GM13976 (cell line): ENCODE data around the gene LDLRAD1.
"Not testable (repeated sequence)": the region's sequence is repeated elsewhere in the genome, so short reads cannot be mapped to it uniquely, and the experiment has no call there.

Experiments used
- DNase-seq: peaks from one replicate; pipeline ENCODE4 v3.0.0; 2012; ENCODE audit warnings: low spot score
- CTCF ChIP-seq: IDR thresholded peaks from 2 replicates; pipeline ENCODE4 v1.5.1; 2012; ENCODE audit warnings: borderline replicate concordance, mild to moderate bottlenecking; ENCODE audit not compliant: insufficient read depth; ENCODE audit errors: extremely low read depth, missing control alignments, control extremely low read depth
- in situ Hi-C: fragments of 300-500 bp; cut with MboI; formaldehyde crosslinking; loops from one replicate; pipeline ENCODE4 v1.12.0; 2022; ENCODE audit warnings: low sequenced_read_pairs, mixed read lengths, inconsistent platforms; ENCODE audit not compliant: unreplicated experiment

LDLRAD1 gene

GRCh38 chr1:54028306-54029251, 10.6 kb upstream of the LDLRAD1 start:
- no peak for TF ChIP-seq CTCF
- in situ Hi-C loops = no loop called here
- DNase-seq = no peak

- no peak for DNase-seq
- no peak for TF ChIP-seq CTCF
- in situ Hi-C loops = no loop called here
These were observed 9.9 kb upstream of the LDLRAD1 start for GRCh38 chr1:54027848-54028247.

DNA sequence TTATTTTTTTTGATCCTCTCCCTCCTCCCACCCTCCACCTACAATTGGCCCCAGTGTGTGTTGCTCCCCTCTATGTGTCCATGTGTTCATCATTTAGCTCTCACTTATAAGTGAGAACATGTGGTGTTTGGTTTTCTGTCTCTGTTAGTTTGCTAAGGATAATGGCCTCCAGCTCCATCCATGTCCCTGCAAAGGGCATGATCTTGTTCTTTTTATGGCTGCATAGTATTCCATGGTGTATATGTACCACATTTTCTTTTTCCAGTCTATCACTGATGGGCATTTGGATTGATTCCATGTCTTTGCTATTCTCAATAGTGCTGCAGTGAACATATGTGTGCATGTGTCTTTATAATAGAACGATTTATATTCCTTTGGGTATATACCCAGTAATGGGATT, 6.8 kb upstream of the LDLRAD1 start:
- DNase-seq, in situ Hi-C loops: not testable (repeated sequence)

DNA sequence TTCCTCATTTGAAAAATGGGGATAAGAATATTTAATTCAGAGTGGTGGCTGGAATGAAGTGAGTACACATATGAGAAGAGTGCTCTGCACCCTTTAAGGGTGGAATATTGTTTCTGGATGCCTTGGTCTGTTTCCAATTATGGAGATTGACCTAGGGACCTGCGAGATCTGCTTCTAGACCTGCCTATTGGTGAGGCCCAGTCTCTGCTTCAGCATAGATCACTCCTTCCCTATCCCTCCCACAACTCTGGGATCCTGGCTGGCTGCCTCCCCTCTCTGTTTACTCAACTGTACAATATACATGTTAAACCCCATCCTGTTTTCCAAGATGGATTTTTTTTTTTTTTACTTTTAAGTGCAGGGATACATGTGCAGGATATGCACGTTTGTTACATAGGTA, 6.4 kb upstream of the LDLRAD1 start:
- in situ Hi-C loops = no loop called here
- no peak for TF ChIP-seq CTCF

GRCh38 chr1:54019562-54020176, 1.7 kb upstream of the LDLRAD1 start:
- DNase-seq, in situ Hi-C loops: not testable (repeated sequence)

More for the DNA sequence above, 6.4 kb upstream of the LDLRAD1 start:
- no peak for DNase-seq

DNA sequence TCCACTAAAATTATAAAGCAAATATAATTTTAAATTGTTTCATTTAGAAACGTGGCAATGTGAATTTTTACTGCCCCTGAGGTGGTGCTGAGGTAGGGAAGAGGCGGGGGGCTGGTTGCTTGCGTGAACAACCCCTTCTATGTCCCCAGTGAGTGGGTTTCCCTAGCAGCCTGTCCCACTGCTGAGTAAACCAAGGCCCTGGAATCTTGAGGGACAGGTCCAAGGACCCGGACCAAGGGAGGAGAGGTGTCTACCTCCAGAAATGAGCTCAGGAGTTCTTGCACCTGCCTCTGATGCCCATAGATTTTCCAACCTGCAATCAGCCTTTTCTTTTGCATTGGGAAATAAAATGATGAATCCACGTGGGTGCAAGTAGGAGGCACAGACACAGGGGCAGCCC, 649 bp upstream of the LDLRAD1 start:
- no peak for TF ChIP-seq CTCF
- no peak for DNase-seq
- in situ Hi-C loops = no loop called here

DNA sequence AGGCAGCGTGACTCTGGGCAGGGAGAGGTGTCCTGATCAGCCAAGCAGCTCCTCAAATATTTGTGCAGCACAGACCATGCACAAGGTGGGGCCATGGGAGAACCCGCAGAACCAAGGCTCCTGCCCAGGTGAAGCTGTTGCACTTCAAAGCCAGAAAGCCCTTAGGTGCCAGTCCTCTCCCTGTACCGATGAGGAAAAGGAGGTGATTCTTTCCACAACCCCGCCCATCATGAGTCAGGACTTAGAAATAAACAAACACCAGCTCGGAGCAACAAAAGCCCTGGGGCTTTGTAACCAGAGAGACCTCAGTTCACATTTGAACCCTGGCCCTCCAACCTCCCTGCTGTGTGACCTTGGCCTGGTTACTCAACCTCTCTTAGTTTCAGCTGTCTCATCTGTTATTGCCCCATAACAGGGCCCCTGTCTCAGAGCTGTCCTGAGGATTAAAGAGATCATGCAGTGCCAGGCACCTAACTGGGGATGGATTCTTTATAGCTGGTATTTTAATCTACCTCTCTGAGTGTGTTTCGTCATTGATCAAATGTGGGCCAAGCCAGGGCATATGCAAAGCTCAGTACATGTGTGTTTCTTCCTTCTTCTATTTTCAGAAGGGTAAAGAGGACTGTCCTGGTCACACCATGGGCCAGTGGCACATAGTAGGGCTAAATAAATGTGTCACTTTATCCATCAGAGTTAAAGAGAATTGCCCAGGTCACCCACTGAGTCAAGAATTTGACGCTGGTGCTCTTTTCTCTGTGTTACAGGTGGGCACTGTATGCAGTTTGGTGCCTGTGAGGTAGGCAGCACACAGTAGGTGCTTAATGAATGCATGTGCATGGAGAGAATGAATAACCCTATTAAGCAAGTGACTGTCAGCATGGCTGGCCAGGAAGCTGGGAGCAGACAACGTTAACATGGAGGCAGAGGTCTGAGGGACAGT, 1.4 kb downstream of the LDLRAD1 start:
- no peak for DNase-seq
- in situ Hi-C loops = no loop called here
- no peak for TF ChIP-seq CTCF
